Upper lobe of left lung (tissue), 4 donors: ENCODE data around the gene CELSR1.

Experiments used
- CTCF ChIP-seq, 6 experiments: fragments of 450-650 bp in 4 of 6; fragments of 200-600 bp in 2 of 6; sonication (generic) in 2 of 6; IDR thresholded peaks; one replicate each; pipeline ENCODE4 v1.5.1; 2016 to 2019; ENCODE audit warnings: antibody characterized with exemption in 6 of 6
- EP300 ChIP-seq, 4 donors: sonication (generic); formaldehyde crosslinking; IDR thresholded peaks; one replicate each; pipeline ENCODE4 v1.5.1; 2017; ENCODE audit warnings: antibody characterized with exemption in 4 of 4, control low read depth in 2 of 4
- POLR2A ChIP-seq, 4 donors: fragments of 450-650 bp; IDR thresholded peaks; one replicate each; pipeline ENCODE4 v1.5.1; 2016 to 2017; ENCODE audit warnings: antibody characterized with exemption in 4 of 4, mild to moderate bottlenecking in 2 of 4
- POLR2AphosphoS5 ChIP-seq, 2 donors: sonication (generic); formaldehyde crosslinking; IDR thresholded peaks; one replicate each; pipeline ENCODE4 v1.5.1; 2017; ENCODE audit warnings: antibody characterized with exemption in 2 of 2

DNA sequence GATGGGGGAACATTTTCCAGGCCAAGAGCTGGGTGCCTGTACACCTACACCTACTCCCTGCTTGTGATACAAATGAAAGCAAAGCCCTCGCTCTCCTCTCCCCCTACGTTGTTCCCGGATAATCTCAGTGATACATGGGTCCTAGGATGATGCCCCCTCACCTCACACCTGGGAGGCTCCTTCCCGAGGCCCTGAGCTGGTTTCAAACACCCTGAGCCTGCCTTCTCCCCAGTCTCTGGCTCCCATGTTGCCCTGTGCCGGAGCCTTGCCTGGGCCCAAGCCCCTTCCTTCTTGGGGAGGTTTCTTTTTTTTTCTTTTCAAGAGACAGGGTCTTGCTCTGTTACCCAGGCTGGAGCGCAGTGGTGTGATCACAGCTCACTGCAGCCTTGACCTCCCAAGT lies 178.7 kb downstream of the CELSR1 start:
- TF ChIP-seq CTCF (IDR thresholded peaks at IDR 0.05): no peak
- no peak for TF ChIP-seq EP300 (IDR thresholded peaks at IDR 0.05)
- no peak for TF ChIP-seq POLR2A (IDR thresholded peaks at IDR 0.05)
- TF ChIP-seq POLR2AphosphoS5 (IDR thresholded peaks at IDR 0.05): no peak
